Measurements from ENCODE around the gene MAB21L3. TPM values are rescaled to one million over a fixed set of nuclear protein-coding genes. Genes with fewer than 3 reads are reported as not detected.

MAB21L3 gene
- polyA plus RNA-seq, 1 donor = not detected

DNA sequence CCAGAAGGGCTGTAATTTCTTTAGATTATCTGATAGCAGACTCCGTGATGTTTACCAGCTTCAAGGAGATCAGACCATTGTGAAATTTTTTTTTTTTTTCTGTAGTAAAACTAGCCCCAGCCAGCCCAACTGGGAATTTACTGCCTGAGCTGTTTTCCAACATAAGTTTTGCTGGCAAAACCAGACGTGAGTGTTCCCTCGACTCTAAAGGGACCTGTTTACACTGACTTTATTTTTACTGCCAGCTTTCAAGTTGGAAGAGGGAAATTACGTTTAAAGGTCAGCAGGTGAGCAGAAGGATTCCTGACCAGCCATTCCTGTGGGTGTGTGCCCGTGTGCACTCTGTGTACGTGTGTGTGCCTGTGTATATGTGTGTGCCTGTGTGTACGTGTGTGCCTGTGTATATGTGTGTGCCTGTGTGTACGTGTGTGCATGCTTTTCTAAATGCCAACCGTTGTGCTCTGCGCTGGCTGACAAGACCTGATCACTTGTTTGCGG lies 374 bp downstream of the MAB21L3 start:
- no peak for DNase-seq

DNA sequence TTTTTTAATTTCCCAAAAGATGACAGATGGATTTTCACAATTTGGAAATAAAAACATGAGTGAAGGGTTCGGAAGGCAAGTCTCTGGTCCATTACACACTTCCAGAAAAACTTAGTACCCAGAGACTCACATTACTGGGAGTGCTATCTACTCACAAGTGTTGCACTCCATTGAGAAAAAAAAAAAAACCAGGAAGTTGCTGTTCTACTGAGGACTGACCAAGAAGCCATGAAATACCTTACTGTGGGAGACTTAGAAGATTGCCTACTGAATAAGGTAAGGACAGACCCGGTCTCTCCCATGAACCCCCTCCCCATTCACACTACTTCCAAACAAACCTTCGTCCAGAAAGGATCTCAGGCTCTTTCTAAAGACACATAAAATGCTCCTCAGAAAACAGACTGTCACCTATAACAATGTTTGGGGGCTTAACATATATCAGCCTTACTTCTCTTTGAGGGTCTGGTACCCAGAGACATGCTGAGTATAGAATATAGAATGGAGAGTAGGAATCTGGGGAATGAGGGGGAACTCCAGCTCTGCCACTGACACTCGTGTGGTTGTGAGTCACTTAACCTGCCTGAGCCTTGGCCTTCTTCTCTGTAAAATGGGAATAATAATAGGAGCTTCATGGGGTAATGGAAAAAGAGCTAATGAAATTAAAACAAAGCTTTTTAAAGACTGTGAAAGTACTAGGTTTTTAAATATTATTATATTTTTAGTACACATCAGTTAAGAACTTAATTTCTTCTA lies 1.4 kb downstream of the MAB21L3 start:
- no peak for DNase-seq

DNA sequence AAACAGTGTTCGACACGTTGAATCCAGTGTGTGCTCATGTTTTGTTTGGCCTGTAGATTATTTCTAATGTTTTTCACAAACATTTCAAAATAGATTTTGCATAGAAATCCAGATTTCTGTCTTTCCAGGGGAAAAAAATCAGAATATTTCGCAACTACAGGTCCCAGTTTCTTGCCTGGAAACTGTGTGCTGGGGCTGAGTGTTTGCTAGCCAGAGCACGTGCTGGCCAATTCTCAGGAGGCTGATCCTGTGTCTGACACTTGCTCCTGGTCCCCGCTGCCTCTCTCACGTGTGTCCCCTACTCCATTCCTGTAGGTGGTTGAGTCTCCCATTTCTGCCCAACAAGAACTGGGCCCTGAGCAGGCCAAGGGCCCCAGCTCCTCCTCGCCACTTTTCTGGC lies 2.4 kb downstream of the MAB21L3 start:
- no peak for DNase-seq

DNA sequence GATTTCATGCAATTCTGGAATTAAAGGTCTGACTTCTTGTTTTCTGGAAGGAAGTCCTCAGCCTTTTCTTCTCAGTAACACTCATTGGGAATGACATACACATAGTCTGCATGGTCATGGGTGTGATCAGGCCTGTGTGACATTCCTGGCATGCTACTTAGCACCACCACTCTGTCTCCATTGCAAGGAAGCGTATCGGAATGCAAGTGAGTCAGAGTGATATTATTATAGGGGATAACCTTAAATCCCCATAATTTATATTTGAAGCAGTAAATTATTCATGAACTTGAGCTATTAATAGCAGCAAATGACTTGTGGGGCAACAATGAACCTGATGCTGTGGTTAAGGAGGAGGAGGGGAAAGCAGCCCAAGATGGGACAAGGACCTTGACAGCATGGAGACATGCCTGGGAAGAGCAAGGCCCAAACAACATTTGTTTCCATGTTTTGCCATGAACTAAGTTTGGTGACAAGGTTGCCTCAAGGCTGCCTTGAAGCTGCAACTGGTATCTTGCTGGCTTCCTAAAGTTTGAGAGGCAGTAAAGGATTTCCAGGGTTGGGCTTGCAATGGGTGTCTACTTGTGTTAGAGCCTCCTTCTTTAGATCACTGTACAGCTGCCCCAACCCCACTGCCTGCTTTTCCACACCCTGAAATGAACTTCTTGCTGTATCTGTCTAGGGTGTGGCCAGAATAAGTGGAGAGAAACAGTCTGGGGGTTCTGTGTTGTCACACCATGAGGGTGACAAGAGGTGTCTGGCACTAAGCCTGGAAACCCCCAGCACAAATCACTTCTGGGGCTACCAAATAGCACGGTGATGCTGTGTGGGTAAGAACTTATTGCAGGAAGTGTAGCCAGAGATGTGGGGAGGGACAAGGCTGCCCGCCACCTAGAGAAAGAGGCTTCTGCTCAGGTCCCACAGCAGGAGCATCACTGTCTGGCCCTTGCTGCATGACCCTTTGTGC lies 4.6 kb downstream of the MAB21L3 start:
- no peak for DNase-seq

DNA sequence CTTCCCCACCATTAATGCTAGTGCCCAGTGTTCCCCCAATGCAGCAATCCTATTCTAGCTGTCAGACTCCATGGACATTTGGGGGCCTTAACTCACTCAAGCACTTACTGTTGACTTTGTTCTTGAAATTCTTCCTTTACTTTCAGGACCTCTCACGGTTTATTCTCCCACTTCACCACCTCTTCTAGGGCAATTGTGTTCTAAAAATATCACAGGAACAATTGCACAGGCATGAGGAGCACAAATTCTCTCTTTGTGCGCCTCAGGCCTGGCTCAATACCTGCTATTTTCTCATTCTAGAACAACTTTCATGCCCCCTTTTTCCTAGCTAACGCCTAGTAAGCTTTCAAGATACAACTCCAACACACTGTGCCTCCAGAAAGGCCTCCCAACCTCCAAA lies 7.3 kb downstream of the MAB21L3 start:
- no peak for DNase-seq

DNA sequence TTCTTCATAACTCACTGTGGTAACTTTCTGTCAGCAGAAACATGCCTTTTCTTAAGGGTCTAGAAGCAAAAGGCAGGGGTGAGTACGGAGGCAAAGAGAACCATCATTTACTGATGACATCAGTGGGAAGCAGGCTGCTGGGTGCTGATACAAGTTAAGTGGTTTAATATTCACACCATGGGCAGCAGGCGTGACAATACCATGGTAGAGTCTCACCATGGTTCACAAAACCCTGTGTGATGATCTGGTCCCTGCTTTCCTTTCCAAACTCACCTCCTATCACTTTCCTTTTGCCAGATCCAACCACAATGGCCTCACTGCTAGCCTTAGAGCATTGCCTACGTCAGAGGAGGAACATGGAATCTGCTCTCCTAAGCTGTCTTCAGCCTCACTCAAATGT lies 8.7 kb downstream of the MAB21L3 start:
- no peak for DNase-seq

DNA sequence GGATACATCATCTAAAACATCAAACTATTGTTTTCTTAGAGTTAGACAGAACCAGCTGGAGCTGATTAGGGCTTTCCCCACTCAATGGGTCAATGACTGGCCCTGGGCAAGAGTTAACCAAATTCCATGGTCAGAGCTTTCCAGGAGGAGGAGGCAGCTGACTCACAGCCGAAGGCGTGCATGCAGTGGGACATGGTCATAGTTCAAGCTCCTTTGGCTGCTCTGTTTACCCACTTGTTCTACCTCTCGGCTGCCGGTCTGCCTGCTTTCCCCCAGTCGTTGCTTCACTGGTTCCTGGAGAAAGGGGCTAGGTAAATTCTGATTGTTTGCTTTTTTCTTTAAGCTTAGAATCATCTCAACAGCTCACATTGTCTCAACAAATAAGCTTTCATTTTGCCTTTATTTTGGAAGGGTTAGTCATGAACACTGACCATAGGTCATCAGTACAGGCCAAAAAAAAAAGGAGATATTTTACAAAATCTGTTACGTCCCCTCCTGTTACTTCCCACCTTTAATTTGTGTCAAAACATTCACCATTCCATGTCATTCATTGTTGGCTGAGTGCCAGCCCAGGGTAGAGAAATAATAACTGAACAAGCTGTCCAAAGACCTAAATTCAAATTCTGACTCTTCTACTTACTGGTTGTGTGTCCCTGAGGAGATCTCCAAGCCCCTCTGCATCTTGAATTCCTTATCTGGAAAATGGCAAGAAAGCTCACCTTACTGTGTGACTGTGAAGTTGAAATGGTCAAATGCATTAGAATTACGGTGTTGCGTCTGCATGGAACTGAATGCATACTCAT lies 12.0 kb downstream of the MAB21L3 start:
- no peak for DNase-seq

DNA sequence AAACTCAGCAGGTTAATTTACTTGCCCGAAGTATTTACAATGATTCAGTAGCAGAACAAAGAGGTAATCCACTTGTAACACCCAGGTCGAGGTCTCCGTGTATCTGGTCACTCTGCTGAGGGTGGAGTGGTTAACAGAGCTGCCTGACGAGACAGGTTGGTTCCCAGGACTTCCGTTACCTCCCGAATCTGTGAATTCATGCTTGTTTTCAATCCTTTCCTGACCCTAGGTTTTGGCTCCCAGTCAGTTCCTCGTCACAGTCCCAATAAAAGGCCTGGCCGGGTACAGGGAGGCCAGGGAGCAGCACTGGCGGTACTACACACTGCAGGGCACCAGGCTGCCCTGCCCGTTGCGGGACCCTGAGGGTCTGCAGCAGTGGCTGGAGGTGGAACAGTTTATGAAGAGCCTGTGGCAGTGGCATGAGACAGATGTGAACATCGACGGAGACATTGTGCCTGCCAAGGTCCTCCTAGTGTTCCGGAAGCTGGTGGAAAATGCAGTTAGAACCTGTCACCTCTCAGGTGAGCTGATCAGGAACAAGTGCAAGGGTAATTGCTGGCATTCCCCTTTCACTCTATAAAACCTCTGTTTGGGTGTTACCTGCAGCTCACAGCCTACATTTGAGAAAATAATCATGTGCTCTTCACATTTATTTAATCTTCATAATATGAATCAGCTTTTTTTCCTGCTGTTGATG lies 12.8 kb downstream of the MAB21L3 start:
- no peak for DNase-seq

DNA sequence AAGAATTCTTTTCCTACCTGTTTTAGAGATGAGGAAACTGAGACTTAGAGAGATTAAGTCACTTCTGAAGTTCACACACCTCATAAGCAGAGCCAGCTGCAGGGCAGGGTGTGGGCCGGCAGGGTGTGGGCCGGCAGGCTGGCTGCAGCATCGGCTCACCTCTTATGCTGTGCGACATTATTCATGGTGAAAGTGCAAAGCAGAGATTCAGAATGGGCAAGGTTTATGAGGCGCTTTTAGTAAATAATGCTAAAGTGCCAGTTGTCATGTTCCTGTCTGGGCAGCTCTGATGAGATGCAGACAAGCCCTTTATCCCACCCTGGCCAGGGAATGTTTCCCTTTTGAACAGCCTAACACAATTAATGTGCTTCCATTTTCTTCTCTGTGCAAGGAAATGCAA lies 14.6 kb downstream of the MAB21L3 start:
- DNase-seq = no peak

DNA sequence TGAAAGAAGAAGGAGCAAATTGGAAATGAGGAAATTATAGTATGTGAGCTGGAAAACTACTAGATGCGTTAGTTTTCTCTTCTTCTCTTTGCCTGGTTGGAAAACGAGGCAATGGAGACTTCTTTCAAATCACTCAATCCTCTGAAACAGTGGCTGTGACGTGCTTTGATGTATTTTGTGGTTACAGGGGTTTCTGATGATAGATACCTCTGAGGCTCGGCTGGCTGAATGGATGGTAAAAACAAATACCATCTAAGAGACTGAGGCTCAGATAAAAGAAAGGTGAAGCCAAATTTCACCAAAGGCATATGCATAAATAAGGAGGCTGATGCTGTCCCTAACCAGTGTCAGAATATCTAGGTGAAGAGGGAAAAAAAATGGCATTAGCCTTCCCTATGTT lies 15.1 kb downstream of the MAB21L3 start:
- no peak for DNase-seq

DNA sequence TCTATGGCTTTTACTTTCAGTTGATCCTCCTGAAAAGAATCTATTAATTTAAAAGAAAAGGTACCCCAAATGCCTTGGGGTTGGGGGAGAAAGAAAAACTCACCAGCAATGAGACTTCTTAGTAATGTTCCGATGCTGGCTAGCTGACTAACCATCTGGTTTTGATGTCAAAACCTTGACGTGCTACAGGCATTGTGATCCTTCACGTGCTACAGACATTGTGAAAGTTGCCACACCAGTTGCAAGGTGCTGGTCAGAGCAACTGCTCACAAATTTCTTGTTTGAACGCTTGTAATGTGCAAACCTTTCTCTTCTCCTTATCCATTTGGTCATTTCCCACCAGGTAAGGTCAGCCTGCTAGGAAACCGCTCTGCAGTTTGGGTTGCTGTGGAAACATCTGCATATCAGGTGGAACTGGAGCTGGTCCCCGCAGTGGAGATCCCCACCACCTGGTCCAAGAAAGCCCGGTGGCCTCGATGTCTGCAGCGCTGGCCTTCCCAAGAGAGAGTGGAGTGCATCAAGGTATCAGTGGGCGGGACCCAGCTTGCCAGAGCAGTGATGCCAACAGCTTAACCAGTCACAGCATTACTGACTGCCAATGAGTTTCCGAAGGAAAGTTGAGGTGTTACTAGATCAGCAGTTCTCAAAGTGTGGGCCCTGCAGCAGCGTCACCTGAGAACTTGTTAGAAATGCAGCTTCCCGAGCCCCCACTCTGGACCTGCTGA lies 16.1 kb downstream of the MAB21L3 start:
- DNase-seq = no peak

DNA sequence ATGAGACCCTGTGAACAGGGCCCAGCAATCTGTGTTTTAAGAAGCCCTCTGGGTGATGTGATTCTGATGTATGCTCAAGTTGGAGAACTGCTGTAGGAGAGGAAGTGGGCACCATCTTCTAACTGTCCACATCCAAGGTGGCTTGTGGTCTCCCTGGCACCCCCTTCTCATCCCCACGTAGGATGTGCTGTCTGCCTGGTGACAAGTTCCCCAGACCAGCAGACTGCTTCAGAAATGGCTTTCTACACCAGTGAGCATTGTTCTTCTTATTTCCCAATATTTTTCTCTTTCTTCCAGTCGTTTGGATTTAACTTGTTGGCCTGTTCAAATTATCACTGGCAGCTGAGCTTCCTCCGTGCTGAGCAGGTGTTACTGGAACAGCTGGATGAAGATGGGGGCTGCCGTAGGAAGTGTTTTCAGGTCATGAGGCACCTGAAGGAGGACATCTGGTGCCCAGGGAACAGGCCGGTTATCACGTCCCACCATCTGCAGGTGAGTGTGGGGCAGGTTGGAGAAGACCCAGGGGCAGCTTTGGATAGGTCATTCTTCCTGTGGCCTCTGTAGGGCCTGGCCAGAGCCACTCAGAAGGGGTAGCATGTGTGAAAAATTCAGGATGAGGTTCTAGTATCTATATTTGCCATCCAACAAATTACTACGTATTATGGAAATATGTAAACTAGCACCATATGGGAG lies 16.8 kb downstream of the MAB21L3 start:
- DNase-seq = no peak

DNA sequence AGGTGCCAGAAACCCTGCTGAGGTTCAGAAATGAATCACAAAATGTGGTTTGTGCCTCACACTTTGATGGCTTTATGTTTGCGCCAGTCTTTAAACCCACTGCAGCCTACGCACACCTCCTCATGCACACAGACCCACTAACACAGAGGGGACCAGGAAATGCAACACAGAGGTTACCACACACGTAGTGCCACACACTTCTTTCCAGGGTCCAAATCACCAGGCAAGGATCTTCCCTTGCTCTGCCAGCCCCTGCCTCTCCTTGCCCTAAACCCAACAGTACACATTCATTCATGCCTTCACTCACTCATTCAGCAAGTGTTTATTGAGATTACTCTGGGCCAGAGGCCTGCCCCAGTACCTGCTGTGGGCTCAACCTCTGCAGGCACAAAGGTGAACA lies 17.5 kb downstream of the MAB21L3 start:
- no peak for DNase-seq

DNA sequence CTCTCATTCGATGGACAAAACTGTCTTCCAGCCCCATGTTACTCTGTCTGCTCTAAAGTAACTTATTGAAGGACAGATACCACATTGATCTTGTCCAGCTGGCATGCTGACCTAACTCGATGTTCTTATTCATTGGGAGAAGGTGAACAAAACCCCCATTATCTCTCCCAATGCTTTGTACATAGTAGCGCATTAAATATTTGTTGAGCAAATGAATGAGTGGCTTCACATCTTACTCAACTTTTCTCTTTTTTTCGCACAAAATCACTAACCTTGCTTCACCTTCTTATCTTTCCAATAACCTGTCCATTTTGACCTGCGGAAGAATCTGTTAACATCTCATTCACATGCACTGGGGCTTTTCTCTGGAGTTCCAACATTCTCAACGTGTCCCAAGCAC lies 18.3 kb downstream of the MAB21L3 start:
- DNase-seq = no peak

DNA sequence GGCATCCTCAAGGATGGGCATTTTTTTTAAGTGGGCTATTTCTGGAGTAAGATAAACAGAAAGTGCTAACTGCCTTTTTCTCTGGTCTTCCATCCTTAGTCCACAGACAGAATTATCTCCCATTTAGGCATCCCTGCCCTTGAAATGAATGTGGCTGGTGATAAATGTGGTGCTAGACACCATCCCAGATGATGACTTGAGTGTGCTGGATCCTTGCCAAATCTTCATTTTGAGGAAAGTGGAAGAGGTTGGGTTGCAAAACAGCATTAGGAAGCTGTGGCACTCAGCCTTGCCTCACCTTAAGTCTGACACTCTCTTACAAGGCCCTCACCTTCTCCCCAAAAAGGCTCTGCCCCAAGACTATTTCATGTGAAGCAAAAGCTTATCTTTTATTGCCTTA lies 19.2 kb downstream of the MAB21L3 start:
- DNase-seq = no peak

DNA sequence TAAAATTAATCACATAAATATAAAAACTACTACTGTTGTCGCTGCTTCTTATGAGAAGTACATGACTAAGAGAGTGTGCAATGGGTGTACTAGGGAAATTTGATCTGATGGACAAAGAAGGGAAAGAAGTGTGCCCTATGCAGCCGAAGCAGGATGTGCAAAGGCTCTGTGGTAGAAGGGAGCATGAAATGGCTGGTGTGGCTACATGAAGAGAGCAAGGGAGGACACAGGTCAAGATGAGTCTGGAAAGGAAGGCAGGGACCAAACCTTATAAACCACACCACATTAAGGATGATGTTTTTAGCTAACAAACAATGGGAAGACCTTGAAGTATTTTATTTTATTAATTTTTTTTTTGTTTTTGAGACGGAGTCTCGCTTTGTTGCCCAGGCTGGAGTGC lies 20.0 kb downstream of the MAB21L3 start:
- no peak for DNase-seq

DNA sequence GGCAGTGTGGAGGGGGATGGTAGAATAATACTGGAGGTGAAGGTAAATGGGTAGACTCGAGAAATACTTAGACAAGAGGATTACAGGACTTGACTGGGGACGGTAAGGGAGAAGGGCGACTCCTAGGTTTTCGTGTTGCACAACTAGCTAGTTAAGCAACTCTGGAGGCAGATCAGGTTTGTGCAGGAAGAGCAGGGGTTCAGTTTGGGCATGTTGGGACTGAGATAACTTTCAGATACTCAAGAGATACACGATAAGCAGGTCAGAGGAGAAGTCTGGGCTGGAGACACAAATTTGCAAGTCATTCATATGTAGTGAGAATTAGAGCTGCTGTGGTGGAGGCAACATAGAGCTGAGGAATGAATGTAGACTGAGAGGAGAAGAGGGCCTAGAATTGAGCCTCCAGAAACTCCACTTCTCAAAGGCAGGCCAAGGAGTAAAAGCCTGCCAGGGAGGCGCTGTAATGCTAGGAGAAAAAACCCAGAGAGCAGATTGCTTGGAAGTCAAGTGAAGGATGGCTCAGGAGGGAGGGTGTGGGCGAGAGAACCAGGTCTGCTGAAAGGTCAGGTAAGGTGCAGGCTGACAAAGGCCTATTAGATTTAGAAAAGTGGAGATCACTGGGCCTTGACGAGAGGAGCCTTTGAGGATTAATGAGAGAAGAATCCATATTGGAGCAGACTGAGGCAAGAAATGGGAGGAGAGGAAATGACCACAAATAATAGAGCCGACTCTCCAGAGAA lies 20.8 kb downstream of the MAB21L3 start:
- no peak for DNase-seq

DNA sequence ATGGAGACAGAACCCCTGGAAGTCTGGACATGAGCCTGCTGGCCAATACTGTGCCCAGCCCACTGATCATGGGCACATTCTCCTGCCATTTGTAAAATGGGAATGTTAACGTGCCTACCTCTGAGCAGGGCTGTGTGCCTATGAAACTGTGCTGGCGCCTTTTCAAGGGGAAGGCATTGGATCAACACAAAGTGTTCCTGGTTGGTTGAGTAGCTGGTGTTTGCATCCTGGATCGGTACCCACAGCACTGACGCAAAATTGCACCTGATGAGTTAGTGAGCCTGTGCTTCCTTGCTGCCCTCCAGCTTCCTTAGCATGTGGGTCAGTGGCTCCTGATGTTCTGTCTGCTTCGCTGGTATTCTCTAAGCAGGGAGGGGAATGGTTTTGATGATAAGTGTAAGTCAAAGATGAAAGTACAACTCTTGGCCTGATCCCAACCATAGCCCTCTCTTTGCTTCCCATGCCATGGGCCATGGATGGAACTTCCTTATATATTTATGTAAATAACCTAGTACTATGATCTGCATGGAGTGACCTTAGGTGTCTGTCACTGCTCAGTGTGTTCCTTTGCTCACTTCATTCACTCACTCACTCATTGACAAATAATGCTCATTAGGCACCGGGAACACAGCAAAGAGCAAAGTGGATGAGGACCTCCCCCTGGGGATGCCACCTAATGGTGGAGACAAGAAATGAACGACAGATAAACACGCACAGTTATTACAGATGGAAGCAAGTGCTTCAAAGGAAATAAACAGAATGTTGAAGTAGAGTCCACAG lies 22.7 kb downstream of the MAB21L3 start:
- no peak for DNase-seq

DNA sequence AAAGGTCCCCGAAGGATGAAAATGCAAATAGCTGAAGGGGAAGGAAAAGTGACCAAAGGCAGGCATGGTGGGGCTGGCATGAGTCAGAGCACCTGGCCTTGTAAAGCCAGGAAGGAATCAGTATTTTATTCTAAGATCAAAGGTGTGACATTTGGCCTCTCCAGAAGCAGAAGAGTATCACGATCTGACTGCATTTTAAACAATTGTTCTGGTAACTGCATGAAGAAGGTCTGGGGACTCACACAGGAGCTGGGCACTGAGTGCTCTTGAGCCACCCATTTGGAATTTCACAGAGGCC lies 23.2 kb downstream of the MAB21L3 start:
- DNase-seq = no peak

Data from hindlimb muscle (tissue), 1 donor.